ENCODE results near the gene SH2B3. TPM values are rescaled to one million over a fixed set of nuclear protein-coding genes. Genes with fewer than 3 reads are reported as not detected.
"Not testable (repeated sequence)": the region's sequence is repeated elsewhere in the genome, so short reads cannot be mapped to it uniquely, and the experiment has no call there.

SH2B3 gene
- total and polyA plus RNA-seq, 11 donors = 11.3 to 76.7 (median 40.2) TPM

DNA sequence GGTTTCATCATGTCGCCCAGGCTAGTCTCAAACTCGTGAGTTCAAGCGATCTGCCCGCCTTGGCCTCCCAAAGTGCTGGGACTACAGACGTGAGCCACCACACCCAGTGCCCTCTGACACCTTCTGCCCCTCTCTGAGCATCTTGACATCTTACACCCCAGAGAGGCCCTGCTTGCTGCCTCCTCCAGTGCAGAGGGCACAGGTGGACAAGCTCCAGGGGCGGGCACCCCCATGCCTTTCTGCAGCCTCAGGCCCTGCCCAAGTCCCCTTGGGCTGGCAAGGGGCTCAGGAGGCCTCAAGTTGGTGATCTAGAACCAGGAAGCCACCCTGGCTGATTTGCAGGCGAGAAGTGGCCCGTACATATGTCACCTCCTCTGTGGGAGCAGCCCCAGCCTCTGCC lies 11.2 kb upstream of the SH2B3 start:
- H3K9me3 ChIP-seq = no peaks in the 10 kb centered on the region
- 78 to 96% (median 89%) methylated on average over 3 to 8 of the region's 8 CpGs for WGBS, 4 donors
- no peak overlapping the region for H3K4me3 ChIP-seq
- no peaks in the 10 kb centered on the region for H3K27me3 ChIP-seq
- TF ChIP-seq CTCF (IDR thresholded peaks at IDR 0.05) (no peak), POLR2A (IDR thresholded peaks at IDR 0.05) (no peak)
- ATAC-seq (no peak), DNase-seq (peak in 1 of 5 donors; percentile 27)
- H3K36me3 ChIP-seq = no peaks in the 10 kb centered on the region
- no peak overlapping the region for H3K27ac ChIP-seq
- peaks cover 0 to 51% (median 6%) of the 10 kb centered on the region in 12 donors for H3K4me1 ChIP-seq
- intact Hi-C loops (cut with DNase I) = loop anchor here in 1 of 10 donors (2.0 kb wide), 1 partner anchor 132 kb away; no protein-coding TSS in a partner anchor

GRCh38 chr12:111395336-111396187 lies 10.2 kb upstream of the SH2B3 start:
- H3K27me3 ChIP-seq = no peaks in the 10 kb centered on the region
- TF ChIP-seq POLR2A (IDR thresholded peaks at IDR 0.05) (no peak), CTCF (IDR thresholded peaks at IDR 0.05) (no peak)
- H3K36me3 ChIP-seq = no peaks in the 10 kb centered on the region
- H3K4me1 ChIP-seq = peaks cover 0 to 45% (median 7%) of the 10 kb centered on the region in 12 donors
- ATAC-seq (no peak), DNase-seq (peak in 1 of 5 donors; percentile 3)
- no peak overlapping the region for H3K4me3 ChIP-seq
- intact Hi-C loops (cut with DNase I) = loop anchor here in 9 of 10 donors (2.0 to 5.0 kb wide), 10 partner anchors 55 to 287 kb away; no protein-coding TSS in a partner anchor
- H3K27ac ChIP-seq = no peak overlapping the region
- H3K9me3 ChIP-seq = no peaks in the 10 kb centered on the region
- 79 to 90% (median 83%) methylated on average over 8 of the region's 8 CpGs for WGBS, 4 donors

DNA sequence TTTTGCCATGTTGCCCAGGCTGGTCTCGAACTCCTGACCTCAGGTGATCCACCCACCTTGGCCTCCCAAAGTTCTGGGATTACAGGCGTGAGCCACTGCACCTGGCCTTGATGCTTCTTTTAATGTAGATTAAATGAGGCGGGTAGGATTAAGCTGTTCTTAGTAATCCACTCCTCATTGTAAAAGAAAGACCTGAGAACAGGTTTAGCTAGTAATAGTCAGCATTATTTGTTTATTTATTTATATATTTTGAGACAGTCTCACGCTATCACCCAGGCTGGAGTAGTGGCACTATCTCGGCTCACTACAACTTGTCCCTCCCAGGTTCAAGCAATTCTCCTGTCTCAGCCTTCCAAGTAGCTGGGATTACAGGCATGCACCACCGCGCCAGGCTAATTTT lies 9.5 kb upstream of the SH2B3 start:
- not testable (repeated sequence) for H3K4me3 ChIP-seq, H3K9me3 ChIP-seq, ATAC-seq, H3K27me3 ChIP-seq, DNase-seq, H3K36me3 ChIP-seq
- peaks cover 0 to 41% (median 7%) of the 10 kb centered on the region in 12 donors for H3K4me1 ChIP-seq
- peak overlapping the region in 2 of 12 donors; percentile 75 to 87 for H3K27ac ChIP-seq
- intact Hi-C loops (cut with DNase I) = loop anchor here in 9 of 10 donors (2.0 to 5.0 kb wide), 9 partner anchors 55 to 286 kb away; no protein-coding TSS in a partner anchor
- 93 to 97% (median 94%) methylated on average over 7 of the region's 7 CpGs for WGBS, 4 donors

GRCh38 chr12:111396726-111397445 lies 8.8 kb upstream of the SH2B3 start:
- intact Hi-C loops (cut with DNase I) = loop anchor here (1.0 to 5.0 kb wide), 11 partner anchors 54 to 285 kb away; no protein-coding TSS in a partner anchor

More at GRCh38 chr12:111396726-111397445, 8.8 kb upstream of the SH2B3 start:
- ATAC-seq (peak; percentile 64 to 90 (median 88)), DNase-seq (peak; percentile 86 to 95 (median 89))
- peak overlapping the region in 10 of 12 donors; percentile 26 to 47 (median 40) for H3K4me3 ChIP-seq
- WGBS, 4 donors = 8 to 10% (median 9%) methylated on average over 30 to 34 of the region's 34 CpGs
- H3K4me1 ChIP-seq = peaks cover 0 to 41% (median 7%) of the 10 kb centered on the region in 12 donors
- no peaks in the 10 kb centered on the region for H3K36me3 ChIP-seq
- no peaks in the 10 kb centered on the region for H3K9me3 ChIP-seq
- H3K27ac ChIP-seq = peak overlapping the region in 10 of 12 donors; percentile 17 to 87 (median 52)
- TF ChIP-seq POLR2A (IDR thresholded peaks at IDR 0.05) (peak in 1 of 2 donors; percentile 37), CTCF (IDR thresholded peaks at IDR 0.05) (peak; percentile 99 to 100 (median 99))
- no peaks in the 10 kb centered on the region for H3K27me3 ChIP-seq

Data from heart left ventricle (tissue), 16 donors.